ENCODE results near the gene RIMBP3C. TPM values are rescaled to one million over a fixed set of nuclear protein-coding genes. Genes with fewer than 3 reads are reported as not detected.
"Not testable (repeated sequence)": the region's sequence is repeated elsewhere in the genome, so short reads cannot be mapped to it uniquely, and the experiment has no call there.

The RIMBP3C gene
- 1 to 10 TPM in 1 of 2 donors, under 1 TPM in 1; 0.14 to 6.4 TPM for total RNA-seq

GRCh38 chr22:21551361-21551760 is at the start of gene RIMBP3C:
RIMBP3C (minus strand) TSS chr22:21551461; CDS start chr22:21550976, 485 bp downstream.
- H3K36me3 ChIP-seq; H3K27ac ChIP-seq; H3K27me3 ChIP-seq (replicated peaks; ENCODE audit: insufficient read depth); intact Hi-C loops (cut with DNase I); H3K9me3 ChIP-seq; H3K4me3 ChIP-seq; DNase-seq (ENCODE audit: low spot score); H3K4me1 ChIP-seq (replicated peaks): not testable (repeated sequence)
- WGBS = no CpG with 5 or more reads among the region's 4 CpGs

- intact Hi-C loops (cut with DNase I) = no loop called here
- no peak overlapping the region for H3K27ac ChIP-seq
- no peaks in the 10 kb centered on the region for H3K27me3 ChIP-seq (replicated peaks; ENCODE audit: insufficient read depth)
- H3K36me3 ChIP-seq = peaks cover 0 to 2% of the 10 kb centered on the region in 2 donors
- TF ChIP-seq POLR2A (IDR thresholded peaks at IDR 0.05) (no peak), POLR2AphosphoS5 (IDR thresholded peaks at IDR 0.05) (no peak), CTCF (IDR thresholded peaks at IDR 0.05) (no peak)
- DNase-seq (ENCODE audit: low spot score) = no peak
- H3K4me3 ChIP-seq = no peak overlapping the region
- no peaks in the 10 kb centered on the region for H3K9me3 ChIP-seq
- WGBS = 87% methylated on average over 6 of the region's 6 CpGs
- no peaks in the 10 kb centered on the region for H3K4me1 ChIP-seq (replicated peaks)
Observed at GRCh38 chr22:21599053-21599893, 48.0 kb upstream of the RIMBP3C start.

GRCh38 chr22:21598302-21598701 is 47.0 kb upstream of the RIMBP3C start:
- Histone ChIP-seq H3K27ac (no peak overlapping the region), H3K27me3 (replicated peaks; ENCODE audit: insufficient read depth) (no peaks in the 10 kb centered on the region), H3K9me3 (no peaks in the 10 kb centered on the region), H3K4me3 (no peak overlapping the region), H3K36me3 (peaks cover 0 to 12% of the 10 kb centered on the region in 2 donors), H3K4me1 (replicated peaks) (no peaks in the 10 kb centered on the region)
- no peak for TF ChIP-seq POLR2A (IDR thresholded peaks at IDR 0.05)
- TF ChIP-seq POLR2AphosphoS5 (IDR thresholded peaks at IDR 0.05) = no peak
- TF ChIP-seq CTCF (IDR thresholded peaks at IDR 0.05) = no peak
- intact Hi-C loops (cut with DNase I) = no loop called here
- DNase-seq (ENCODE audit: low spot score) = no peak
- 89% methylated on average over 3 of the region's 3 CpGs for WGBS

- H3K27ac ChIP-seq; H3K27me3 ChIP-seq (replicated peaks; ENCODE audit: insufficient read depth); H3K9me3 ChIP-seq; H3K4me1 ChIP-seq (replicated peaks); DNase-seq (ENCODE audit: low spot score); intact Hi-C loops (cut with DNase I); H3K4me3 ChIP-seq: not testable (repeated sequence)
- WGBS = 94% methylated on average over 13 of the region's 13 CpGs
- peaks cover 0 to 12% of the 10 kb centered on the region in 2 donors for H3K36me3 ChIP-seq
Observed at GRCh38 chr22:21596356-21597135, 45.3 kb upstream of the RIMBP3C start.

- TF ChIP-seq POLR2A (IDR thresholded peaks at IDR 0.05) (no peak), POLR2AphosphoS5 (IDR thresholded peaks at IDR 0.05) (no peak), CTCF (IDR thresholded peaks at IDR 0.05) (no peak)
- DNase-seq (ENCODE audit: low spot score) = no peak
- Histone ChIP-seq H3K4me3 (no peak overlapping the region), H3K36me3 (peaks cover 0 to 12% of the 10 kb centered on the region in 2 donors), H3K4me1 (replicated peaks) (peaks cover 15% of the 10 kb centered on the region), H3K27ac (no peak overlapping the region), H3K27me3 (replicated peaks; ENCODE audit: insufficient read depth) (no peaks in the 10 kb centered on the region), H3K9me3 (no peaks in the 10 kb centered on the region)
- intact Hi-C loops (cut with DNase I) = no loop called here
- 82% methylated on average over 5 of the region's 5 CpGs for WGBS
Observed at GRCh38 chr22:21594865-21595452, 43.7 kb upstream of the RIMBP3C start.

Measured in prostate gland (tissue), 2 donors.